NB4 (cell line): ENCODE data around the gene ENTPD1.

Experiments used
- CTCF ChIP-seq: IDR thresholded peaks from one replicate; pipeline ENCODE4 v1.5.1; 2012; ENCODE audit warnings: low read depth, low read length
- POLR2A ChIP-seq: IDR thresholded peaks from 2 replicates; pipeline ENCODE4 v1.6.1; 2011; ENCODE audit warnings: mild to moderate bottlenecking; ENCODE audit not compliant: insufficient read length; ENCODE audit errors: extremely low read depth

- no peak for TF ChIP-seq POLR2A
- no peak for TF ChIP-seq CTCF
Measured at GRCh38 chr10:95813054-95813685, 57.2 kb downstream of the ENTPD1 start.
